ENCODE measurements around the gene FHIT.

FHIT gene

GRCh38 chr3:60024400-60024799 is 1226.9 kb downstream of the FHIT start:
- TF ChIP-seq CTCF (IDR thresholded peaks at IDR 0.05), result no peak
- H3K27me3 ChIP-seq, result no peaks in the 10 kb centered on the region
- H3K4me3 ChIP-seq, result no peak overlapping the region
- DNase-seq, result no peak
- intact Hi-C loops (cut with DNase I; ENCODE audit: low total_unique reads), result no loop called here
- H3K4me1 ChIP-seq, result peaks cover 0 to 7% (median 0%) of the 10 kb centered on the region in 4 donors
- H3K36me3 ChIP-seq, result no peaks in the 10 kb centered on the region
- no peak overlapping the region for H3K27ac ChIP-seq
- H3K9me3 ChIP-seq, result no peaks in the 10 kb centered on the region

GRCh38 chr3:60023189-60023588 is 1228.1 kb downstream of the FHIT start:
- peaks cover 0 to 7% (median 0%) of the 10 kb centered on the region in 4 donors for H3K4me1 ChIP-seq
- no peak for DNase-seq
- intact Hi-C loops (cut with DNase I; ENCODE audit: low total_unique reads), result no loop called here
- no peak for TF ChIP-seq CTCF (IDR thresholded peaks at IDR 0.05)
- no peak overlapping the region for H3K4me3 ChIP-seq
- H3K9me3 ChIP-seq, result no peaks in the 10 kb centered on the region
- H3K36me3 ChIP-seq, result no peaks in the 10 kb centered on the region
- H3K27me3 ChIP-seq, result no peaks in the 10 kb centered on the region
- H3K27ac ChIP-seq, result no peak overlapping the region

- Histone ChIP-seq H3K9me3 (no peaks in the 10 kb centered on the region), H3K36me3 (no peaks in the 10 kb centered on the region), H3K4me1 (no peaks in the 10 kb centered on the region), H3K27me3 (no peaks in the 10 kb centered on the region), H3K27ac (no peak overlapping the region), H3K4me3 (no peak overlapping the region)
- no peak for DNase-seq
- intact Hi-C loops (cut with DNase I; ENCODE audit: low total_unique reads), result no loop called here
- TF ChIP-seq CTCF (IDR thresholded peaks at IDR 0.05), result no peak
Measured at GRCh38 chr3:60017631-60018030, 1233.6 kb downstream of the FHIT start.

- Histone ChIP-seq H3K4me1 (no peaks in the 10 kb centered on the region), H3K36me3 (no peaks in the 10 kb centered on the region), H3K9me3 (no peaks in the 10 kb centered on the region), H3K27ac (no peak overlapping the region), H3K4me3 (no peak overlapping the region), H3K27me3 (no peaks in the 10 kb centered on the region)
- no peak for TF ChIP-seq CTCF (IDR thresholded peaks at IDR 0.05)
- intact Hi-C loops (cut with DNase I; ENCODE audit: low total_unique reads), result no loop called here
- no peak for DNase-seq
Measured at GRCh38 chr3:60015032-60015705, 1236.1 kb downstream of the FHIT start.

- no peak for TF ChIP-seq CTCF (IDR thresholded peaks at IDR 0.05)
- intact Hi-C loops (cut with DNase I; ENCODE audit: low total_unique reads), result no loop called here
- no peaks in the 10 kb centered on the region for H3K36me3 ChIP-seq
- no peak overlapping the region for H3K27ac ChIP-seq
- no peaks in the 10 kb centered on the region for H3K27me3 ChIP-seq
- H3K9me3 ChIP-seq, result no peaks in the 10 kb centered on the region
- H3K4me1 ChIP-seq, result no peaks in the 10 kb centered on the region
- H3K4me3 ChIP-seq, result no peak overlapping the region
- no peak for DNase-seq
Measured at GRCh38 chr3:60013241-60013640, 1238.0 kb downstream of the FHIT start.

GRCh38 chr3:60011218-60011617 is 1240.0 kb downstream of the FHIT start:
- no peak for TF ChIP-seq CTCF (IDR thresholded peaks at IDR 0.05)
- no peak overlapping the region for H3K4me3 ChIP-seq
- no peak overlapping the region for H3K27ac ChIP-seq
- H3K36me3 ChIP-seq, result no peaks in the 10 kb centered on the region
- DNase-seq, result no peak
- no peaks in the 10 kb centered on the region for H3K9me3 ChIP-seq
- intact Hi-C loops (cut with DNase I; ENCODE audit: low total_unique reads), result no loop called here
- no peaks in the 10 kb centered on the region for H3K4me1 ChIP-seq
- H3K27me3 ChIP-seq, result no peaks in the 10 kb centered on the region

Measured in tibial artery (tissue), 4 donors.